Neural cell (in vitro differentiated cells): ENCODE data around the gene ALOX12B. TPM values are rescaled to one million over a fixed set of nuclear protein-coding genes. Genes with fewer than 3 reads are reported as not detected.

Experiments
- H2AFZ ChIP-seq: fragments of 200-600, 300-800 bp; sonication (generic), shearing (Covaris generic); 2 replicates; pipeline ENCODE4 v1.6.0; 2014; ENCODE audit warnings: low read depth, mild to moderate bottlenecking, antibody characterized with exemption, low read length, moderate library complexity
- H3F3A ChIP-seq: fragments of 200-600 bp; shearing (Covaris generic); 2 replicates; pipeline ENCODE4 v1.6.1; 2016; ENCODE audit warnings: mild to moderate bottlenecking, moderate library complexity, mixed read lengths, antibody characterized with exemption, low read length; ENCODE audit not compliant: insufficient read depth, poor library complexity, severe bottlenecking
- H3K27ac ChIP-seq: fragments of 200-600, 300-800 bp; sonication (generic), shearing (Covaris generic); 2 replicates; pipeline ENCODE4 v1.5.1; 2014; ENCODE audit warnings: mild to moderate bottlenecking, low read length, moderate library complexity
- H3K27me3 ChIP-seq: fragments of 300-800, 200-600 bp; sonication (generic), shearing (Covaris generic); 2 replicates; pipeline ENCODE4 v1.6.0; 2014; ENCODE audit warnings: mild to moderate bottlenecking, low read depth, low read length, moderate library complexity; ENCODE audit not compliant: insufficient read depth
- H3K36me3 ChIP-seq: fragments of 300-800, 200-600 bp; sonication (generic), shearing (Covaris generic); 2 replicates; pipeline ENCODE4 v1.5.1; 2014; ENCODE audit warnings: mild to moderate bottlenecking, antibody characterized with exemption, low read length, moderate library complexity; ENCODE audit not compliant: insufficient read depth
- H3K4me2 ChIP-seq: fragments of 300-800, 200-600 bp; sonication (generic), shearing (Covaris generic); 2 replicates; pipeline ENCODE4 v1.6.0; 2014; ENCODE audit warnings: mild to moderate bottlenecking, low read length
- H3K4me3 ChIP-seq: fragments of 300-800, 200-600 bp; sonication (generic), shearing (Covaris generic); 2 replicates; pipeline ENCODE4 v1.5.1; 2014; ENCODE audit warnings: mild to moderate bottlenecking, low read length, moderate library complexity
- H3K79me2 ChIP-seq: fragments of 200-600 bp; shearing (Covaris generic); replicated peaks from 2 replicates; pipeline ENCODE4 v1.6.0; 2014; ENCODE audit warnings: mild to moderate bottlenecking, low read length, moderate library complexity; ENCODE audit not compliant: insufficient read depth
- H3K9ac ChIP-seq: fragments of 300-800, 200-600 bp; sonication (generic), shearing (Covaris generic); 2 replicates; pipeline ENCODE4 v1.6.1; 2016; ENCODE audit warnings: mild to moderate bottlenecking, low read length, mixed read lengths
- H3K9me2 ChIP-seq: fragments of 200-600 bp; shearing (Covaris generic); 2 replicates; pipeline ENCODE4 v1.6.1; 2016; ENCODE audit warnings: mild to moderate bottlenecking, low read length, mixed read lengths; ENCODE audit not compliant: insufficient read depth
- H3K9me3 ChIP-seq: fragments of 200-600, 300-800 bp; sonication (generic), shearing (Covaris generic); 2 replicates; pipeline ENCODE4 v1.6.1; 2016; ENCODE audit warnings: mild to moderate bottlenecking, mixed run types, low read length, moderate library complexity, mixed read lengths
- H4K20me1 ChIP-seq: fragments of 200-600 bp; shearing (Covaris generic); 2 replicates; pipeline ENCODE4 v1.6.1; 2016; ENCODE audit warnings: mild to moderate bottlenecking, mixed run types; ENCODE audit not compliant: insufficient read depth
- CTCF ChIP-seq: fragments of 450-650 bp; IDR thresholded peaks from 2 replicates; pipeline ENCODE4 v1.5.1; 2014; ENCODE audit warnings: antibody characterized with exemption, mild to moderate bottlenecking, moderate library complexity; ENCODE audit not compliant: poor library complexity, severe bottlenecking
- EP300 ChIP-seq: fragments of 450-650 bp; conservative IDR thresholded peaks from 2 replicates; pipeline ENCODE4 v1.6.1; 2014; ENCODE audit warnings: antibody characterized with exemption, mild to moderate bottlenecking, moderate library complexity; ENCODE audit not compliant: poor library complexity, severe bottlenecking
- EZH2 ChIP-seq: fragments of 200-600, 300-800 bp; shearing (Covaris generic), sonication (generic); IDR thresholded peaks from 2 replicates; pipeline ENCODE4 v1.6.1; 2014; ENCODE audit warnings: antibody characterized with exemption, low read length, borderline replicate concordance, mild to moderate bottlenecking; ENCODE audit not compliant: insufficient read depth, poor library complexity, severe bottlenecking
- MXI1 ChIP-seq: fragments of 450-650 bp; conservative IDR thresholded peaks from 2 replicates; pipeline ENCODE4 v1.6.1; 2014; ENCODE audit warnings: antibody characterized with exemption, mild to moderate bottlenecking; ENCODE audit not compliant: poor library complexity, severe bottlenecking
- POLR2AphosphoS5 ChIP-seq: IDR thresholded peaks from 2 replicates; pipeline ENCODE4 v1.6.1; 2012
- RAD21 ChIP-seq: fragments of 450-650 bp; conservative IDR thresholded peaks from 2 replicates; pipeline ENCODE4 v1.6.1; 2014; ENCODE audit warnings: antibody characterized with exemption, mild to moderate bottlenecking, moderate library complexity
- SMC3 ChIP-seq: fragments of 450-650 bp; conservative IDR thresholded peaks from 2 replicates; pipeline ENCODE4 v1.6.1; 2014; ENCODE audit warnings: antibody characterized with exemption, mild to moderate bottlenecking, moderate library complexity; ENCODE audit not compliant: poor library complexity
- TAF1 ChIP-seq: IDR thresholded peaks from 2 replicates; pipeline ENCODE4 v1.6.1; 2012; ENCODE audit warnings: low read depth
- polyA plus RNA-seq: library from polyadenylated mRNA; depleted of rRNA; stranded (reverse); fragments of >200 nt; gene quantifications from 2 replicates; pipeline ENCODE4 v1.2.3, GENCODE V29; 2014
- TF ChIP-seq, protein P1 (sequence below): IDR thresholded peaks from 2 replicates; pipeline ENCODE4 v1.6.1; 2012; ENCODE audit warnings: borderline replicate concordance

The ALOX12B gene
- polyA plus RNA-seq, 1 donor from 2014 or later: 0.31 TPM

DNA sequence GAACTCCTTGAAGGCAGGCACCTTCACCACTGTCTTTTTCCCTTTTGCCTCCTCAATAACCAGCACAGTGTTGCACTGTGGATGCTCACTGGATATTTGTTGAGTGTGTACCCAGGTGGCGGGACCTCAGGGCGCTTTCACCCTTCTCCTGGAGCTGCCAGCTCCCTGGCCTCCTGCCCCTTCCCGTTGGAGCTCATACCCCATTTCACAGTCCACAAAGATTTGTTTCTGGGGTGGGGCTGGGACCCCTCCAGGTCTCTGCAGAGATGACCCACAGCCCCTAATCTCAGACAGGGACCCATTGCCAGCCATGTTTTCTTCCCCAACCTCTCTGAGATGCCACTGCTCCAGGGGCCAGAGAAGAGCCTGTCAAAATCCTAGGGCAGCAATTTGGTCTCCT lies 12.4 kb downstream of the ALOX12B start:
- TF ChIP-seq, protein P1, sequence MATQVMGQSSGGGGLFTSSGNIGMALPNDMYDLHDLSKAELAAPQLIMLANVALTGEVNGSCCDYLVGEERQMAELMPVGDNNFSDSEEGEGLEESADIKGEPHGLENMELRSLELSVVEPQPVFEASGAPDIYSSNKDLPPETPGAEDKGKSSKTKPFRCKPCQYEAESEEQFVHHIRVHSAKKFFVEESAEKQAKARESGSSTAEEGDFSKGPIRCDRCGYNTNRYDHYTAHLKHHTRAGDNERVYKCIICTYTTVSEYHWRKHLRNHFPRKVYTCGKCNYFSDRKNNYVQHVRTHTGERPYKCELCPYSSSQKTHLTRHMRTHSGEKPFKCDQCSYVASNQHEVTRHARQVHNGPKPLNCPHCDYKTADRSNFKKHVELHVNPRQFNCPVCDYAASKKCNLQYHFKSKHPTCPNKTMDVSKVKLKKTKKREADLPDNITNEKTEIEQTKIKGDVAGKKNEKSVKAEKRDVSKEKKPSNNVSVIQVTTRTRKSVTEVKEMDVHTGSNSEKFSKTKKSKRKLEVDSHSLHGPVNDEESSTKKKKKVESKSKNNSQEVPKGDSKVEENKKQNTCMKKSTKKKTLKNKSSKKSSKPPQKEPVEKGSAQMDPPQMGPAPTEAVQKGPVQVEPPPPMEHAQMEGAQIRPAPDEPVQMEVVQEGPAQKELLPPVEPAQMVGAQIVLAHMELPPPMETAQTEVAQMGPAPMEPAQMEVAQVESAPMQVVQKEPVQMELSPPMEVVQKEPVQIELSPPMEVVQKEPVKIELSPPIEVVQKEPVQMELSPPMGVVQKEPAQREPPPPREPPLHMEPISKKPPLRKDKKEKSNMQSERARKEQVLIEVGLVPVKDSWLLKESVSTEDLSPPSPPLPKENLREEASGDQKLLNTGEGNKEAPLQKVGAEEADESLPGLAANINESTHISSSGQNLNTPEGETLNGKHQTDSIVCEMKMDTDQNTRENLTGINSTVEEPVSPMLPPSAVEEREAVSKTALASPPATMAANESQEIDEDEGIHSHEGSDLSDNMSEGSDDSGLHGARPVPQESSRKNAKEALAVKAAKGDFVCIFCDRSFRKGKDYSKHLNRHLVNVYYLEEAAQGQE: no peak
- TF ChIP-seq SMC3 (no peak), TAF1 (no peak), EZH2 (no peak), MXI1 (no peak), CTCF (no peak), RAD21 (no peak), EP300 (no peak), POLR2AphosphoS5 (no peak)
- Histone ChIP-seq H3K9ac (no peak overlapping the region), H3K4me2 (no peak overlapping the region), H3K9me2 (no peaks in the 10 kb centered on the region), H3K27ac (no peak overlapping the region), H2AFZ (no peak overlapping the region), H3K27me3 (peaks cover 91% of the 10 kb centered on the region), H3F3A (no peaks in the 10 kb centered on the region), H3K4me3 (no peak overlapping the region), H3K9me3 (no peaks in the 10 kb centered on the region), H3K79me2 (no peaks in the 10 kb centered on the region), H3K36me3 (no peaks in the 10 kb centered on the region), H4K20me1 (no peaks in the 10 kb centered on the region)

DNA sequence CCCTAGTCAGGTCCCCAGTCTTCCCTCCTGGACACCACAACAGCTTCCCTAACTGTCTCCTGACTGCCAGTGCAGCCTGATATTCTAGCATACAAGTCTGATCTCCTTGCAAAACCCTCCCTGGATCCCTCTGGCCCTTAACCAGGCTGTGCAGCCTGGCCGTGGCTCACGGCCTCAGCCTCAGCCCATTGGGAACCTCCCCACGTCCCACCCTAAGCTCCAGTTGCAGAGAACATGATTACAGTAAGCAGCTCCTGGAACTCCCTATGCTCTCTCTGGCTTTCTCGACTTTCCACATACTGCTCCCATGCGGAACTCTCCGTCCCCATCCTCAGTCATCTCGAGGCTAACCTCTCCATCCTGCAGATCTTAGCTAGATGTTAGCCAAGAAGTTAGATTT lies 13.0 kb downstream of the ALOX12B start:
- no peak for TF ChIP-seq EP300
- no peak for TF ChIP-seq POLR2AphosphoS5
- H3K27me3 ChIP-seq: peaks cover 86% of the 10 kb centered on the region
- H4K20me1 ChIP-seq: no peaks in the 10 kb centered on the region
- H3K4me2 ChIP-seq: no peak overlapping the region
- H2AFZ ChIP-seq: no peak overlapping the region
- H3K79me2 ChIP-seq: no peaks in the 10 kb centered on the region
- no peaks in the 10 kb centered on the region for H3F3A ChIP-seq
- no peak overlapping the region for H3K27ac ChIP-seq
- H3K4me3 ChIP-seq: no peak overlapping the region
- H3K9me3 ChIP-seq: no peaks in the 10 kb centered on the region
- no peaks in the 10 kb centered on the region for H3K9me2 ChIP-seq
- no peak overlapping the region for H3K9ac ChIP-seq
- H3K36me3 ChIP-seq: no peaks in the 10 kb centered on the region
